GM15510 (cell line): ENCODE measurements around the gene WDR64.

Source experiments
- POLR2A ChIP-seq: IDR thresholded peaks from 3 replicates; pipeline ENCODE4 v1.6.1; 2011; ENCODE audit warnings: borderline replicate concordance; ENCODE audit not compliant: insufficient read length; ENCODE audit errors: extremely low read depth

WDR64 gene

GRCh38 chr1:241724741-241725356 is 72.8 kb downstream of the WDR64 start:
- TF ChIP-seq POLR2A, result no peak

DNA sequence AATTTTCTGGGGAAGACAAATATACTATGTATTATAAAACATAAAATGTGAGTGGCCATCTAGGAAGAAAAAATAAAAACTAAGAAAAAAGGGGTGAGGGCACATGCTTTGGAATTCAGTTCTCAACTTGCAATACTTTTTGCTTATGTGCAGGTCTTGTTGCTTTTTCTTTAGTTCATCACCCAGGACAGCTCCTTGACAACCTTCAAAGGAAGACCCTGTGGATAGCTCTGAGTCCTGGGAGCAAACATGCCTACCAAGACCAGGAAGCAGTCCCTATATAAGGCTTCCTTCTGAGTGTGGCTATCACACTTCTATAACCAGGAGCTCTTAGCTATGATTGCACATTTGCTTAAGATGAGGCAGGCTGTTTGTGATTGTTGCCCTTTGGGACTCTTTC is 78.0 kb downstream of the WDR64 start:
- no peak for TF ChIP-seq POLR2A

DNA sequence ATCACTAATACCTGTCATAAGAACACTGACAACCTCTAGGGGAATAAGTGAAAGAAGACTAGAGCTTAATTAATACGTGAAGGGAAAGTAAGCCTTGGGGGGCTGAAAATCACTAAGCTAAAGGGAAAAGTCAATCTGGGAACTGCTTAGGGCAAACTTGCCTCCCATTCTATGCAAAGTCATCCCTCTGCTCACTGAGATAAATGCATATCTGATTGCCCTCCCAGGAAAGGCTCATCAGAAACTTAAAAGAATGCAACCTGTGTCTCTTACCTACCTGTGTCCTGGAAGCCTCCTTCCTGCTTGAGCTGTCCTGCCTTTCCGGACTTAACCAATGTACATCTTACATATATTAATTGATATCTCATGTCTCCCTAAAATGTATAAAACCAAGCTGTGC is 81.8 kb downstream of the WDR64 start:
- no peak for TF ChIP-seq POLR2A

- no peak for TF ChIP-seq POLR2A
Observed at GRCh38 chr1:241734533-241734932, 82.5 kb downstream of the WDR64 start.

- TF ChIP-seq POLR2A, result no peak
Observed at GRCh38 chr1:241736387-241736786, 84.3 kb downstream of the WDR64 start.

- TF ChIP-seq POLR2A, result no peak
Observed at GRCh38 chr1:241738284-241739078, 86.4 kb downstream of the WDR64 start.

DNA sequence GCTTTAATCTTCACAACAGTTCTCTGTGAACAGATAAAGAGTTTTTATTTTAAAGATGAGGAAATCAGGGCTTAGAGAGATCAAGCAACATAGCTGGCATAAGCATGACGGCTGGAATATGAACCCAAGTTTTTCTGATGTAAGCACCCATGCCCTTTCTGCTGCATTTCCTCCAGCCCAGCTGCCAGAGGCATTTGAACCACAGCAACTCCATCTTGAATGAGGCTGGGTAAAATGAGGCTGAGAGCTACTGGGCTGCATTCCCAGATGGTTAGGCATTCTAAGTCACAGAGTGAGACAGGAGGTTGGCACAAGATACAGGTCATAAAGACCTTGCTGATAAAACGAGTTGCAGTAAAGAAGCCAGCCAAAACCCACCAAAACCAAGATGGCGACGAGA is 90.0 kb downstream of the WDR64 start:
- no peak for TF ChIP-seq POLR2A

DNA sequence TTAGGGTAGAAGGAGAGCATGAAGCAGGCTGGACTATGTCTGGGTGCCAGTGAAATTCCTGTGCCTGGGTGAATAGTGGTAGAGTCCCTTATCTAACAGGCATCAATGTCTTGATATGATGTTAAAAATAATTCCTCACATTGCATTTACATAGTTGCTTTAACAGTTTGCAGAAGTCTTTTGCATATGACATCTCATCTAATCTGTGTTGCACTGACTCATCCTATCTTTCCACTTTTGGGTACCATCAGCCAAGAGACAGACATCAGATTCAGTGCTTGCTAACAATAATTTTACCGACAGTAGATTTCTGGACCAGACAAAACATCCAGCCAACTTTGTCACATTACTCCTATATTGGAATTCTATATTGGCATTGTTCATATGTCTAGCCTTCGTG is 92.5 kb downstream of the WDR64 start:
- TF ChIP-seq POLR2A, result no peak

DNA sequence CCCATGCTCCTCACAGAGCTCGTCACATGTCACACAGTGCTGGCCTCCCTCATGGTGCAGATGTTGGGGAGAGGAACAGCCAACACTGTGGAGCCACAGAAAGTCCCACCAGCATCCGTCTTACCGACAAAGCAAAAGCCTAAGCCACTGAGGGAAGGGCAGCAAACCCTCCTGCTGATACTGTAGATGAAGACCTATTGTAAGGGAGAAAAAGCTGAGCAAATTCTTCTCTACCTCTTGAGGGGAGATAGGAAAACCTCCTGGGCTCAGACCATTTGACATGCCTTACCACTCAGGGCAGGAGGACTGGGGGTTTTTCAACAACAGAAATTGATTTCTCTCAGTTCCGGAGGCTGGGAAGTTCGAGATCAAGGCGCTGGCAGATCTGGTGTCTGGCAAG is 95.9 kb downstream of the WDR64 start:
- no peak for TF ChIP-seq POLR2A

GRCh38 chr1:241749041-241749944 is 97.2 kb downstream of the WDR64 start:
- no peak for TF ChIP-seq POLR2A

- TF ChIP-seq POLR2A, result no peak
Observed at GRCh38 chr1:241749945-241750695, 98.0 kb downstream of the WDR64 start.

DNA sequence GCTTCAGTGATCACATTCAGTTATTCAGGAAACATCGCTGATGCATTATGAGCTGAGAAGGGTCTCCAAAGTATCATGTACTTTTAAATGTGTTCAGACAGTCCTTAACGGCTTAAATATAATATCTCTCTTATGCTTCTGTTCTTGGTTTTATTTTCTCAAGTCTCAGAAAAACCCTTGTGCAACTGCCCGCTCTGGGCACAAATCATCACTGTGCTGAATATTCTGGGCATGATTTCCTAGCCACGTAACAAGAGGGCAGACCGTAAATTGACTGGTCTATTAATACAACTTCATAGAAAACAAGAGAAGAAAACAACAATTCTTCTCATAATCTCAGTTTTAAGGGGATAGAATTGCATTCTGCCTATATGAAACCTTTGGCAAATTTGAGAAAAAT is 99.4 kb downstream of the WDR64 start:
- TF ChIP-seq POLR2A, result no peak

DNA sequence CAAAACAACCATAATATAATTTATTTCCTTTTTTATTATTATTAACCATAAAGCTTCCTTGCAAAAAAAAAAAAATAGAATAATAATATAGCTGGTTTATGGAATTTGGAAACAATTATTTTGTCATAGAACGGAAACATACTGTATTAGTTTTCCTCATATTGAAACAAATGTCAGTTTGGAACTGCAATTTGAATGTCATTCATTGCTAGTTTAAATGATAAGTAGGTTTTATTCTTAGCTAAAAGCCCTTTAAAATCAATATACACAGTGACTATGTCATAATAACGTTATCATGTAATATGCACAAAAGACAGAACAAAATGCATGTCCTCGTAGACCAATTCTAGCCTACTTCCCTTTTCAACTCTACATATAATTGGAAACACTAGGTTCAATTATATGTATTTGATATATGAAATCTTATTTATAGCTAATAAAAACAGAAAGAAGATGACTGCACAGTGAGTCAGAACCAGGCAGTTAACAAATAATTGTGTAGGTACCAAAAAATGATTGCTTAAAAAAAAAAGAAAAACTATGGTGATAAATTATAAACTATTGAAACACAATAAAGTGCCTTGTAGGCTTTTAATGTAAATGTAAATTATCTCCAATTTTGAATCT is 110.7 kb downstream of the WDR64 start:
- TF ChIP-seq POLR2A, result no peak

DNA sequence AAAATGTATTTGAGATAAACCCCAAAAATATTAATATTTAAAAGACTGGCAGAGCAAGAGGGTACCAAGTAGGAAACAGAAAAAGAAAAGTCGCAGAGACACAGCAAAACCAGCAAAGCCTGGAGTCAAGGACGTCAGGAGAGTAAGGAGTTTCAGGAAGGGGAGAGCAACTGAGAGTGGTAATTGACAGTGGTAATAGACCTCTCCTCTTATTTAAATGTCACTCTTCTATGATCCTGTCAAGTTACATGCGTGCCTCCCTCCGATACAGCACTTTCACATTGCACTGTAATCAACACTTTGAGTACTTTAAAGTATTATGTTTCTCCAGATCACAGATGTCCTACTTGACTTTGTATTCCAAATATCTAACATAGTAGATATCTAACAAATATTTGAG is 113.3 kb downstream of the WDR64 start:
- TF ChIP-seq POLR2A, result no peak

DNA sequence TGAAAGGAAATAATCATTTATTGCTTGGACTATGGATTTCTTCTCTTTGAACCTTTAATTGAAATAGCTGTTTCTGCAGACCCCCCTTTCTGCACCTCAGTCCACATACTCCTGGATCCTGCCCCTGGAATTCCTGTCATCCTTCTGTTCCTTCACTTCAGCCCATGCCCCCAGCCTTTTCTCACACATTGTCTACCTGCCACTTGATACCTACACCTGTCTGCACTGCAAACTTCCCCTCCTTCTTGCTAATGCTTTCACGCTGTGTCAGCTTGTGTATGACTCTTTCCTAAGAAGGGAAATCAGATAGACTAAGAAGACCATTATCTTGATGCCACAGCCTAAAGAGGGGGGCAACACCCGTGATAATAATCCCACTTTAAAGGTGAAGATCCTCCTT is 115.7 kb downstream of the WDR64 start:
- TF ChIP-seq POLR2A, result no peak

GRCh38 chr1:241770115-241770514 is 118.0 kb downstream of the WDR64 start:
- no peak for TF ChIP-seq POLR2A
